A549 treated with AZD9567 at 1 μM for 4 hours (cell line): ENCODE measurements around the gene C2orf66. TPM values are rescaled to one million over a fixed set of nuclear protein-coding genes. Genes with fewer than 3 reads are reported as not detected.

Experiments used
- total RNA-seq: library from RNA; stranded (reverse); fragments of 200-300 nt; extraction: Qiagen RNA extraction; gene quantifications from 5 replicates; pipeline ENCODE4 v1.2.3, GENCODE V29; 2022; ENCODE audit not compliant: insufficient read depth

C2orf66 gene
- total RNA-seq = 0.10 to 0.12 TPM in 2 of 5 replicates, not detected in the others

DNA sequence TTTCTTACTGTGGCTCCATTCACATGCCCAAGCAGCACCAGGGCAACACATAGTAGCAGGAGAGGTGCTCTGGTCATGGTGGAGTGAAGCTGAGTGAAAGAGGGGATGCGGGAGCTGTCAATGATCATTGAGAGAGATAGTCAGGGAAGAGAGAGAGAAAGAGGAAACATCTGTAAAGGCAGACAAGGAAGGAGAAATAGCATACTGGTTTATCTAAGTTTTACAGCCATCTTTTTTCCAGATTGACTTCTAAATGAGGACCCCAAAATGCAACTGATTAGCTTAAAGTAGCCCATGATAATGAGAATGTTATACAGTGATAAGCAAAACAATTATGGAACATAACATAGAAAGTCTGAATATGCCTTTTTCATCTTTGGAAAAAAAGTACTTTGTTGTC is at the start of gene C2orf66:
C2orf66 (minus strand) TSS at position 96 of the 400 bp plus-strand sequence; CDS start at position 77, 19 bp downstream.

Other genes with a start within 250 kb of the C2orf66 start
- 1.4 to 2.7 TPM (median 1.8 TPM) in 5 replicates for gene HECW2, start 215.8 kb downstream of the C2orf66 start, total RNA-seq
- gene CCDC150, start 169.6 kb downstream of the C2orf66 start, total RNA-seq = 5.4 to 6.0 TPM (median 5.7 TPM) in 5 replicates
- gene GTF3C3, start 9.7 kb downstream of the C2orf66 start, total RNA-seq = 15.9 to 19.8 TPM (median 18.7 TPM) in 5 replicates
- gene PGAP1, start 117.4 kb upstream of the C2orf66 start, total RNA-seq = 1.7 to 3.3 TPM (median 2.8 TPM) in 5 replicates